ENCODE results near the gene BECN2.

The BECN2 gene, protein sequence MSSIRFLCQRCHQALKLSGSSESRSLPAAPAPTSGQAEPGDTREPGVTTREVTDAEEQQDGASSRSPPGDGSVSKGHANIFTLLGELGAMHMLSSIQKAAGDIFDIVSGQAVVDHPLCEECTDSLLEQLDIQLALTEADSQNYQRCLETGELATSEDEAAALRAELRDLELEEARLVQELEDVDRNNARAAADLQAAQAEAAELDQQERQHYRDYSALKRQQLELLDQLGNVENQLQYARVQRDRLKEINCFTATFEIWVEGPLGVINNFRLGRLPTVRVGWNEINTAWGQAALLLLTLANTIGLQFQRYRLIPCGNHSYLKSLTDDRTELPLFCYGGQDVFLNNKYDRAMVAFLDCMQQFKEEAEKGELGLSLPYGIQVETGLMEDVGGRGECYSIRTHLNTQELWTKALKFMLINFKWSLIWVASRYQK

DNA sequence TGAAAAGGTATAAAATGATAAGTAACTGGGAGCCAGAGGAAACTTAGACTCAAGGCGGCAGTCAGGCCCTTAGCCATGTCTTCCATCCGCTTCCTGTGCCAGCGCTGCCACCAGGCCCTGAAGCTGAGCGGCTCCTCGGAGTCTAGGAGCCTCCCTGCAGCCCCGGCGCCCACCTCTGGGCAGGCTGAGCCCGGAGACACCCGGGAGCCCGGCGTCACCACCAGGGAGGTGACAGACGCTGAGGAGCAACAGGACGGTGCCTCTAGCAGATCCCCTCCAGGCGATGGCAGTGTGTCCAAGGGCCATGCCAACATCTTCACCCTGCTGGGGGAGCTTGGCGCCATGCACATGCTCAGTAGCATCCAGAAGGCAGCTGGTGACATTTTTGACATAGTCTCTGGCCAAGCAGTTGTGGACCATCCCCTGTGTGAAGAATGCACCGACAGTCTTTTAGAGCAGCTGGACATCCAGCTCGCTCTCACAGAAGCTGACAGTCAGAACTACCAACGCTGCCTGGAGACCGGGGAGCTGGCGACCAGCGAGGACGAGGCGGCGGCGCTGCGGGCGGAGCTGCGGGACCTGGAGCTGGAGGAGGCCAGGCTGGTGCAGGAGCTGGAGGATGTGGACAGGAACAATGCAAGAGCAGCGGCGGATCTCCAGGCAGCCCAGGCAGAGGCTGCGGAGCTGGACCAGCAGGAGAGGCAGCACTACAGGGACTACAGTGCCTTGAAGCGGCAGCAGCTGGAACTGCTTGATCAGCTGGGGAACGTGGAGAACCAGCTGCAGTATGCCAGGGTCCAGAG is at the start of gene BECN2:
Gene BECN2, plus strand, starts transcription at position 76 of the 803 bp plus-strand sequence. Its CDS starts 0 bp downstream, at position 76.
- TF ChIP-seq, protein P1, sequence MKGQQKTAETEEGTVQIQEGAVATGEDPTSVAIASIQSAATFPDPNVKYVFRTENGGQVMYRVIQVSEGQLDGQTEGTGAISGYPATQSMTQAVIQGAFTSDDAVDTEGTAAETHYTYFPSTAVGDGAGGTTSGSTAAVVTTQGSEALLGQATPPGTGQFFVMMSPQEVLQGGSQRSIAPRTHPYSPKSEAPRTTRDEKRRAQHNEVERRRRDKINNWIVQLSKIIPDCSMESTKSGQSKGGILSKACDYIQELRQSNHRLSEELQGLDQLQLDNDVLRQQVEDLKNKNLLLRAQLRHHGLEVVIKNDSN (IDR thresholded peaks at IDR 0.05), result no peak
- TF ChIP-seq NFIC (IDR thresholded peaks at IDR 0.05), result no peak
- TF ChIP-seq TCF12 (IDR thresholded peaks at IDR 0.05; ENCODE audit: low read depth), result no peak
- TF ChIP-seq, protein P2, sequence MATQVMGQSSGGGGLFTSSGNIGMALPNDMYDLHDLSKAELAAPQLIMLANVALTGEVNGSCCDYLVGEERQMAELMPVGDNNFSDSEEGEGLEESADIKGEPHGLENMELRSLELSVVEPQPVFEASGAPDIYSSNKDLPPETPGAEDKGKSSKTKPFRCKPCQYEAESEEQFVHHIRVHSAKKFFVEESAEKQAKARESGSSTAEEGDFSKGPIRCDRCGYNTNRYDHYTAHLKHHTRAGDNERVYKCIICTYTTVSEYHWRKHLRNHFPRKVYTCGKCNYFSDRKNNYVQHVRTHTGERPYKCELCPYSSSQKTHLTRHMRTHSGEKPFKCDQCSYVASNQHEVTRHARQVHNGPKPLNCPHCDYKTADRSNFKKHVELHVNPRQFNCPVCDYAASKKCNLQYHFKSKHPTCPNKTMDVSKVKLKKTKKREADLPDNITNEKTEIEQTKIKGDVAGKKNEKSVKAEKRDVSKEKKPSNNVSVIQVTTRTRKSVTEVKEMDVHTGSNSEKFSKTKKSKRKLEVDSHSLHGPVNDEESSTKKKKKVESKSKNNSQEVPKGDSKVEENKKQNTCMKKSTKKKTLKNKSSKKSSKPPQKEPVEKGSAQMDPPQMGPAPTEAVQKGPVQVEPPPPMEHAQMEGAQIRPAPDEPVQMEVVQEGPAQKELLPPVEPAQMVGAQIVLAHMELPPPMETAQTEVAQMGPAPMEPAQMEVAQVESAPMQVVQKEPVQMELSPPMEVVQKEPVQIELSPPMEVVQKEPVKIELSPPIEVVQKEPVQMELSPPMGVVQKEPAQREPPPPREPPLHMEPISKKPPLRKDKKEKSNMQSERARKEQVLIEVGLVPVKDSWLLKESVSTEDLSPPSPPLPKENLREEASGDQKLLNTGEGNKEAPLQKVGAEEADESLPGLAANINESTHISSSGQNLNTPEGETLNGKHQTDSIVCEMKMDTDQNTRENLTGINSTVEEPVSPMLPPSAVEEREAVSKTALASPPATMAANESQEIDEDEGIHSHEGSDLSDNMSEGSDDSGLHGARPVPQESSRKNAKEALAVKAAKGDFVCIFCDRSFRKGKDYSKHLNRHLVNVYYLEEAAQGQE (IDR thresholded peaks at IDR 0.05; ENCODE audit: low read depth), result no peak
- TF ChIP-seq YY1 (IDR thresholded peaks at IDR 0.05; ENCODE audit: low read depth), result no peak
- TF ChIP-seq ZBTB7A (IDR thresholded peaks at IDR 0.05; ENCODE audit: low read depth), result no peak
- TF ChIP-seq CREB1 (IDR thresholded peaks at IDR 0.05; ENCODE audit: low read depth), result no peak
- TF ChIP-seq TAF1 (IDR thresholded peaks at IDR 0.05; ENCODE audit: low read depth), result no peak
- TF ChIP-seq FOXM1 (IDR thresholded peaks at IDR 0.05; ENCODE audit: borderline replicate concordance, low read depth), result no peak
- TF ChIP-seq CEBPB (IDR thresholded peaks at IDR 0.05), result no peak
- no peak for TF ChIP-seq EGR1 (IDR thresholded peaks at IDR 0.05)
- no peak for TF ChIP-seq TEAD4 (IDR thresholded peaks at IDR 0.05)
- TF ChIP-seq RAD21 (IDR thresholded peaks at IDR 0.05; ENCODE audit: low read depth), result no peak
- TF ChIP-seq, protein P3, sequence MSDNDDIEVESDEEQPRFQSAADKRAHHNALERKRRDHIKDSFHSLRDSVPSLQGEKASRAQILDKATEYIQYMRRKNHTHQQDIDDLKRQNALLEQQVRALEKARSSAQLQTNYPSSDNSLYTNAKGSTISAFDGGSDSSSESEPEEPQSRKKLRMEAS (IDR thresholded peaks at IDR 0.05), result no peak
- no peak for TF ChIP-seq EP300 (IDR thresholded peaks at IDR 0.05; ENCODE audit: borderline replicate concordance)

DNA sequence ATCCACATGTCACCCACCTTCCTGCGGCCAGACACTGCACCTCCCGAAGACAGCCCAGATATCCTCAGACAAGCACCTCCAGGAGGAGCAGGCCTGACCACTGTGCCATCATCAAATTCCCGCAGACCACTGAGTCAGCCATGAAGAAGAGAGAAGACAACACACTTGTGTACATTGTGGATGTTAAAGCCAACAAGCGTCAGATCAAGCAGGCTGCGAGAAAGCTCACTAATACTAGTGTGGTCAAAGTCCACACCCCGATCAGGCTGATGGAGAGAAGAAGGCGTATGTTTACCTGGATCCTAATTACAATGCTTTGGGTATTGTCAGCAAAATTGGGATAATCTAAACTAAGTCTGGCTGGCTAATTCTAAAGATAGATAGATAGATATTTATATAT is 41.4 kb upstream of the BECN2 start:
- TF ChIP-seq NFIC (IDR thresholded peaks at IDR 0.05) (no peak), FOXM1 (IDR thresholded peaks at IDR 0.05; ENCODE audit: borderline replicate concordance, low read depth) (no peak), CREB1 (IDR thresholded peaks at IDR 0.05; ENCODE audit: low read depth) (no peak), ZBTB7A (IDR thresholded peaks at IDR 0.05; ENCODE audit: low read depth) (no peak), TEAD4 (IDR thresholded peaks at IDR 0.05) (no peak)
- TF ChIP-seq, protein P1 (IDR thresholded peaks at IDR 0.05), result no peak
- TF ChIP-seq, protein P2 (IDR thresholded peaks at IDR 0.05; ENCODE audit: low read depth), result no peak

DNA sequence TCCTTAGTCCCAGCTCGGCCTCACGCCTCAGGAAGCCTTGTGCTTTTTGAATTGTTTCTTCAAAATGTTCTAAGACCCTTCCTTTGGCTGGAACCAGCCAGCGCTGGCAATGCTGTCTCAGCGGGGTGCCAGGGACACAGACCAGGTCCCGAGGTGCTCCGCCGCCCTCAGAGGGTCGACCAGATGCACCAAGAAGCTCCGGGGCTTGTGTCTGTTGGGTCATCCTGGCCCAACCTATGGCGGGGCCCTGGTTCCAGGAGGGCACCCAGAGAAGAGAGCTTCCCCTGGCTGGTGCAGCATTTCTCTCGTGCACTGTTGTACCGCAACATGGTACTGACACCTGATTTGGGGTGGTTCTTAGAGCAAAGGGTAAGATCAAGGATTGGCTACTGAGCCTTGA is 40.1 kb upstream of the BECN2 start:
- TF ChIP-seq RAD21 (IDR thresholded peaks at IDR 0.05; ENCODE audit: low read depth), result no peak
- no peak for TF ChIP-seq CREB1 (IDR thresholded peaks at IDR 0.05; ENCODE audit: low read depth)
- TF ChIP-seq FOXM1 (IDR thresholded peaks at IDR 0.05; ENCODE audit: borderline replicate concordance, low read depth), result no peak
- no peak for TF ChIP-seq NFIC (IDR thresholded peaks at IDR 0.05)
- TF ChIP-seq TAF1 (IDR thresholded peaks at IDR 0.05; ENCODE audit: low read depth), result no peak
- TF ChIP-seq, protein P2 (IDR thresholded peaks at IDR 0.05; ENCODE audit: low read depth), result no peak
- TF ChIP-seq, protein P3 (IDR thresholded peaks at IDR 0.05), result no peak
- no peak for TF ChIP-seq YY1 (IDR thresholded peaks at IDR 0.05; ENCODE audit: low read depth)
- TF ChIP-seq TEAD4 (IDR thresholded peaks at IDR 0.05), result no peak
- TF ChIP-seq TCF12 (IDR thresholded peaks at IDR 0.05; ENCODE audit: low read depth), result no peak
- TF ChIP-seq, protein P1 (IDR thresholded peaks at IDR 0.05), result no peak
- no peak for TF ChIP-seq EP300 (IDR thresholded peaks at IDR 0.05; ENCODE audit: borderline replicate concordance)
- no peak for TF ChIP-seq EGR1 (IDR thresholded peaks at IDR 0.05)
- no peak for TF ChIP-seq ZBTB7A (IDR thresholded peaks at IDR 0.05; ENCODE audit: low read depth)
- TF ChIP-seq CEBPB (IDR thresholded peaks at IDR 0.05), result no peak

All from Ishikawa (cell line).